Breast epithelium (tissue), 4 donors: ENCODE results near the gene USP14. TPM values are rescaled to one million over a fixed set of nuclear protein-coding genes. Genes with fewer than 3 reads are reported as not detected.
A peak's percentile ranks its signal among the peaks of the same experiment; 100 is the strongest.

Experiments used
- DNase-seq, 2 donors: peaks; one replicate each; pipeline ENCODE4 v3.0.0-alpha.2; 2019; ENCODE audit warnings: low spot score in 2 of 2
- H3K27ac ChIP-seq, 2 donors: fragments of 200-600 bp; sonication (generic) in 1 of 2; one replicate each; pipeline ENCODE4 v1.5.1; 2016 to 2019; ENCODE audit warnings: mild to moderate bottlenecking in 1 of 2
- H3K27me3 ChIP-seq, 2 donors: fragments of 200-600 bp; sonication (generic) in 1 of 2; one replicate each; pipeline versions ENCODE4 v1.5.1 to v1.6.0; 2017 to 2019; ENCODE audit warnings: control low read depth in 1 of 2, mild to moderate bottlenecking in 1 of 2
- H3K36me3 ChIP-seq: fragments of 200-600 bp; one replicate; pipeline ENCODE4 v1.5.1; 2019
- H3K4me1 ChIP-seq, 2 donors: fragments of 200-600 bp; sonication (generic); one replicate each; pipeline ENCODE4 v1.5.1; 2016 to 2019; ENCODE audit warnings: control low read depth in 1 of 2
- H3K4me3 ChIP-seq, 3 donors: fragments of 200-600 bp; sonication (generic); 1 replicate in 2 of 3; 2 replicates in 1 of 3; pipeline ENCODE4 v1.5.1; 2016 to 2019; ENCODE audit warnings: mild to moderate bottlenecking in 3 of 3, moderate library complexity in 2 of 3
- H3K9me3 ChIP-seq, 2 donors: fragments of 200-600 bp; sonication (generic) in 1 of 2; one replicate each; pipeline ENCODE4 v1.5.1; 2016 to 2019; ENCODE audit warnings: control low read depth in 1 of 2
- CTCF ChIP-seq, 3 donors: fragments of 450-650 bp; IDR thresholded peaks; one replicate each; pipeline ENCODE4 v1.5.1; 2016 to 2017; ENCODE audit warnings: antibody characterized with exemption in 3 of 3, mild to moderate bottlenecking in 3 of 3, moderate library complexity in 3 of 3
- POLR2A ChIP-seq: fragments of 450-650 bp; IDR thresholded peaks from one replicate; pipeline ENCODE4 v1.6.1; 2016; ENCODE audit warnings: antibody characterized with exemption, mild to moderate bottlenecking, moderate library complexity
- POLR2AphosphoS5 ChIP-seq, 3 donors: sonication (generic); formaldehyde crosslinking; IDR thresholded peaks; one replicate each; pipeline ENCODE4 v1.6.1; 2017; ENCODE audit warnings: antibody characterized with exemption in 3 of 3
- intact Hi-C: fragments of 100-400 bp; cut with DNase I; formaldehyde crosslinking; loops from one replicate; pipeline ENCODE4 v1.15.1; 2023; ENCODE audit warnings: low total_unique reads
- total RNA-seq, 3 donors: library from RNA; depleted of rRNA; stranded (reverse); fragments of >200 nt; gene quantifications; one replicate each; pipeline ENCODE4 v1.1.0, GENCODE V29; 2016

USP14 gene
- total RNA-seq, 3 donors from 2014 or later: 30.5 to 46.9 (median 38.1) TPM

- intact Hi-C loops: no loop called here
- Histone ChIP-seq H3K27ac (no peak overlapping the region), H3K9me3 (no peaks in the 10 kb centered on the region), H3K27me3 (no peaks in the 10 kb centered on the region), H3K4me3 (no peak overlapping the region), H3K4me1 (no peaks in the 10 kb centered on the region), H3K36me3 (no peaks in the 10 kb centered on the region)
- DNase-seq: no peak
- no peak for TF ChIP-seq POLR2AphosphoS5 (IDR thresholded peaks at IDR 0.05)
- no peak for TF ChIP-seq CTCF (IDR thresholded peaks at IDR 0.05)
- no peak for TF ChIP-seq POLR2A
Observed at GRCh38 chr18:148841-149240, 9.5 kb upstream of the USP14 start.

- Histone ChIP-seq H3K9me3 (no peaks in the 10 kb centered on the region), H3K36me3 (no peaks in the 10 kb centered on the region), H3K4me1 (peaks cover 0 to under 1% of the 10 kb centered on the region in 2 donors), H3K27ac (no peak overlapping the region), H3K4me3 (no peak overlapping the region), H3K27me3 (no peaks in the 10 kb centered on the region)
- no peak for DNase-seq
- no peak for TF ChIP-seq POLR2AphosphoS5 (IDR thresholded peaks at IDR 0.05)
- no peak for TF ChIP-seq CTCF (IDR thresholded peaks at IDR 0.05)
- TF ChIP-seq POLR2A: no peak
- intact Hi-C loops: no loop called here
Observed at GRCh38 chr18:154151-154550, 4.2 kb upstream of the USP14 start.

GRCh38 chr18:155688-156087, 2.7 kb upstream of the USP14 start:
- H3K4me1 ChIP-seq: peaks cover 0 to 9% of the 10 kb centered on the region in 2 donors
- intact Hi-C loops: no loop called here
- no peak for DNase-seq
- no peak overlapping the region for H3K4me3 ChIP-seq
- TF ChIP-seq POLR2A (no peak), POLR2AphosphoS5 (IDR thresholded peaks at IDR 0.05) (no peak), CTCF (IDR thresholded peaks at IDR 0.05) (no peak)
- no peak overlapping the region for H3K27ac ChIP-seq
- no peaks in the 10 kb centered on the region for H3K27me3 ChIP-seq
- no peaks in the 10 kb centered on the region for H3K36me3 ChIP-seq
- no peaks in the 10 kb centered on the region for H3K9me3 ChIP-seq

GRCh38 chr18:156514-157230, 1.7 kb upstream of the USP14 start:
- TF ChIP-seq CTCF (IDR thresholded peaks at IDR 0.05): no peak
- TF ChIP-seq POLR2AphosphoS5 (IDR thresholded peaks at IDR 0.05): no peak
- TF ChIP-seq POLR2A: no peak
- intact Hi-C loops: no loop called here
- no peak for DNase-seq

GRCh38 chr18:159037-159652, 788 bp downstream of the USP14 start:
- peak overlapping the region; percentile 92 to 93 for H3K27ac ChIP-seq
- intact Hi-C loops: no loop called here
- DNase-seq: no peak
- H3K9me3 ChIP-seq: no peaks in the 10 kb centered on the region
- H3K36me3 ChIP-seq: peaks cover 6% of the 10 kb centered on the region
- TF ChIP-seq CTCF (IDR thresholded peaks at IDR 0.05) (no peak), POLR2A (no peak), POLR2AphosphoS5 (IDR thresholded peaks at IDR 0.05) (no peak)
- H3K4me1 ChIP-seq: peaks cover 0 to 9% of the 10 kb centered on the region in 2 donors
- H3K4me3 ChIP-seq: peak overlapping the region; percentile 86 to 93 (median 90)
- H3K27me3 ChIP-seq: no peaks in the 10 kb centered on the region

More at GRCh38 chr18:156514-157230, 1.7 kb upstream of the USP14 start:
- Histone ChIP-seq H3K36me3 (no peaks in the 10 kb centered on the region), H3K9me3 (no peaks in the 10 kb centered on the region), H3K27me3 (no peaks in the 10 kb centered on the region), H3K4me1 (peaks cover 0 to 9% of the 10 kb centered on the region in 2 donors), H3K27ac (no peak overlapping the region), H3K4me3 (no peak overlapping the region)
